GM19395 (cell line): Measurements from ENCODE around the gene ARFGEF3.

Experiments used
- ATAC-seq: cut with Tn5 transposase; IDR thresholded peaks from one replicate; pipeline ENCODE4 v1.9.1; 2021; ENCODE audit warnings: mild to moderate bottlenecking, moderate library complexity; ENCODE audit not compliant: unreplicated experiment

ARFGEF3 gene

GRCh38 chr6:138307352-138307751 lies 145.6 kb downstream of the ARFGEF3 start:
- ATAC-seq, result no peak

DNA sequence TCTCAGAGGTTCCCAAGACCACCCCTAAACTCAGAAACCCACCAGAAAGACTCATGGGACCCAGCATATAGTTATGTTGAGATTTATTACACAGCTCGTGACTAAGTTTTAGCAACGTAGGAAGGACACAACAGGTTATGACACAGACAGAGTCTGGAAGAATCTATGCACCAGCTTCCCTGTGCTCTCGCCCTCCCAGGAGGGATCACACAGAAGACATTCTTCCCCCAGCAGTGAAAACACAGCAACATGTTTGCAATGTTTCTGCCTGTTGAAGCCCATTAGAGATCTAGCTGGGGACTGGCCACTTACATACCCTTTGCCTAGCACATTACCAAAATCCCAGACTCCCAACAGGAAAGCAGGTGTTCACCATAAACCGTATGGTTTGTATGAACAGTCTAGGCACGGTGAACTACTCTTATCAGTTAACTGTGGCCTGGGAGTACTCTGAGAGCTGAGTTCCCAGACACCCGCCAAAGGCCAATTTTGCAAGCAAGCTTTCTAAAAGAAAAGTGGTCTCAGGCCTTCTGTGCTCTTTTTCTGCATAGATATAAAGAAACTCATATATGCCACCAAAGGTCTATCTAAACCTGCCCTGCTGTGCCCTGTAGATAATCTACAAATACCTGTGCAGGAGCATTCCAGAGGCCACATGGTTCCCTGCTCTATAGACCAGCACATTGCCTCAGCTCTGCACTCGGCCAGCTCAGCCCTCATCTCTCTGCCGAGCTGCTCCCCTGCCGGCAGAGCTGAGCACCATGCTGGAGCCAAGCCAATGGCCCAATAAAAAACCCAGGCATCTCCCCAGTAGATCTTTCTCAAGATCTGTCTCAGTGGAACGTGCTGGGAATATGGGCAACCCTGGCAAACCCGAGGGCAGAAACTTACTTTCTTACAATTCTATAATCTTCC lies 146.3 kb downstream of the ARFGEF3 start:
- no peak for ATAC-seq

- ATAC-seq, result no peak
Observed at GRCh38 chr6:138308731-138309110, 147.0 kb downstream of the ARFGEF3 start.

- ATAC-seq, result no peak
Observed at GRCh38 chr6:138309695-138310094, 148.0 kb downstream of the ARFGEF3 start.

DNA sequence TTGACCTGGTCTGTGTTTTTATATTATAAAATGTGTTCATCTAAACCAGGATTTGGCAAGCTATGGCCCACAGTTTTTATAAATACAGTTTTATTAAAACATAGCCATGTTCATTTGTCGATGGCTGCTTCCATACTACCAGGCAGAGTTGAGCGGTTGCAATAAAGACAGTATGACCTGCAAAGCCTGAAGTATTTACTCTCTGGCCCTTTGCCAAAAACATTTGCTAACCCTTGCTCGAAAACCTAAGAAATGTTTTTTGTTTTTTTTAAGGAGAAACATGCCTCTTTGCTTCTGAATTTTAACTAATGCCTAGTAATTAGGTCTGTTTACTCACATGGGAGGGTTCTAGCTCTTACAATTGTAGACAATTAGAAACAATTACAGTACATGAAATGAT lies 148.6 kb downstream of the ARFGEF3 start:
- no peak for ATAC-seq

GRCh38 chr6:138310821-138311220 lies 149.1 kb downstream of the ARFGEF3 start:
- ATAC-seq, result no peak

DNA sequence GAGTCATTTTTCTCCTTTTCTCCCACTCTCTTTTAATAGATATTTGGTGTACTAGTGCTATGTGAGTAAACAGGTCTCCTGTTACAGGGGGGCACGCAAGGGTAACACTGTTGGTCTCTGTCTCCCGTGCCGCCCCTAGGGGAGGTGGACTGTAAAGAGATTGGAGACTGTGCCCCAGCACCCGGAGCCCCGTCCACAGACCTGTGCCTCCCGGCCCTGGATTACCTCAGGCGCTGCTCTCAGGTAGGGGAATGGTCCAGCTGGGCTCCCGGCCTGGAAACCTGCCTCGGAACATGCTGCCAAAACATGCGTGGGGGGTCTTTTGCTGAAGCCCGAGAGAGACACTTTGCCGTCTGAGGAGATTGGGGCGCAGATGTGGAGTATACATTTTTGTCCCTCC lies 149.5 kb downstream of the ARFGEF3 start:
- no peak for ATAC-seq

DNA sequence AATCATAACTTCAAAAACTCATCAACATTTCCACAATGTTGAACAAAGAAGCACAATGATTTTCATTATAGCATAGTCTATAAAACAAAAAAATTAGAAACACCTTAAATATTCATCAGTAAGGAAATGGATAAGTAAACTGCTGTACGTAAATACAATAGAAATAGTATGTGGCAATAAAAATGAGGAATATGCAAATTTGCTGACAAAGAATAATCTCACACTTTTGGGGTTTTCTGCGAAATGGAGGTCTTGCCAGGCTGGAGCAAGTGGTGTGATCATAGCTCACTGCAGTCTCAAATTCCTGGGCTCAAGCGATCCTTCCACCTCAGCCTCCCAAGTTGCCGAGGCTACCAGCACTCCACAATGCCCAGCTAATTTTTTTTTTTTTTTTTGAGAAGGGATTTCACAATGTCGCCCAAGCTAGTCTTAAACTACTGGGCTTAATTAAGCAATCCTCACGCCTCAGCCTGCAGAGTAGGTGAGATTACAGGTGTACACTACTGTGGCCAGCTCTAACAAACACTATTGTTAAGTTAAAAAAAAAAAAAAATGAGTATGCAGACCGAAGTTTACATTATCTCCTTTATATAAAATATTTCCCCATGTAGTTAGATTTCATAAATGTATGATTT lies 157.1 kb downstream of the ARFGEF3 start:
- ATAC-seq, result no peak

GRCh38 chr6:138321934-138322333 lies 160.2 kb downstream of the ARFGEF3 start:
- no peak for ATAC-seq

GRCh38 chr6:138323821-138324220 lies 162.1 kb downstream of the ARFGEF3 start:
- ATAC-seq, result no peak

- no peak for ATAC-seq
Observed at GRCh38 chr6:138328210-138328609, 166.5 kb downstream of the ARFGEF3 start.

GRCh38 chr6:138330763-138331162 lies 169.0 kb downstream of the ARFGEF3 start:
- no peak for ATAC-seq

GRCh38 chr6:138331444-138331843 lies 169.7 kb downstream of the ARFGEF3 start:
- no peak for ATAC-seq

DNA sequence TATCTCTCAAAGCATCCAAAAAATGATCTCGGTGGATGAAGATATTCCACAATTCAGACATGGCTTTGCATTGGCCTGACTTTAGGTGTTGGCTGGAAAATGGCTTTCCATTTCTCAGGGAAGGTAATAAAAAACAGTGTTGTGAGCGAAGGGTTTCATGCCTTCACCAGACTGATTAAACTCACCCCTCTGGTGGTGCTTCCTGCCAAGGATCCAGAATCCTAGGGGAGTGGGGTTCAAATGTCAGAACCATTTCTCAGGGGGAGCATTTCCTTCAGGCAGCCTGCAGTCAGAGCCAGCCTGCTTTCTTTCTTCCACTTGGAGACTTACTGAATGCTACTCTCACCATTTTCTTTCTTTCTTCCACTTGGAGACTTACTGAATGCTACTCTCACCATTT lies 170.2 kb downstream of the ARFGEF3 start:
- no peak for ATAC-seq

GRCh38 chr6:138334000-138334399 lies 172.3 kb downstream of the ARFGEF3 start:
- no peak for ATAC-seq

DNA sequence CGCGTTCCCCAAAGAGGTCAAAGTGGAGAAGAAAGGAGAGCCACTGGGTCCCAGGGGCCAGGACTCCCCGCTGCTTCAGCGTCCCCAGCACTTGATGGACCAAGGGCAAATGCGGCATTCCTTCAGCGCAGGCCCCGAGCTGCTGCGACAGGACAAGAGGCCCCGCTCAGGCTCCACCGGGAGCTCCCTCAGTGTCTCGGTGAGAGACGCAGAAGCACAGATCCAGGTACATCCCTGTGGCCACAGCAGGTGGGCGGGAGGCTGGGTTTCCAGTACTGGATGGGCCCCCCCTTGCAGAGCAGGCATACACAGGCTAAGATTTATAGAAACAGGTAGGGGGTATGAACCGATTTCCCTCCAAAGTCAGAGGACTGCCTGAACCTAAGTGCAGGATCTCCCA lies 173.2 kb downstream of the ARFGEF3 start:
- ATAC-seq, result no peak

DNA sequence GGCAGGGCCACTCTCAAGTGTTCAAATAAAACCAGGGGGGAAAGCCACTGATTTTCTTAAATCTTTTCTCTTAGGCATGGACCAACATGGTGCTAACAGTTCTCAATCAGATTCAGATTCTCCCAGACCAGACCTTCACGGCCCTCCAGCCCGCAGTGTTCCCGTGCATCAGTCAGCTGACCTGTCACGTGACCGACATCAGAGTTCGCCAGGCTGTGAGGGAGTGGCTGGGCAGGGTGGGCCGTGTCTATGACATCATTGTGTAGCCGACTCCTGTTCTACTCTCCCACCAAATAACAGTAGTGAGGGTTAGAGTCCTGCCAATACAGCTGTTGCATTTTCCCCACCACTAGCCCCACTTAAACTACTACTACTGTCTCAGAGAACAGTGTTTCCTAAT lies 174.5 kb downstream of the ARFGEF3 start:
- ATAC-seq, result no peak

DNA sequence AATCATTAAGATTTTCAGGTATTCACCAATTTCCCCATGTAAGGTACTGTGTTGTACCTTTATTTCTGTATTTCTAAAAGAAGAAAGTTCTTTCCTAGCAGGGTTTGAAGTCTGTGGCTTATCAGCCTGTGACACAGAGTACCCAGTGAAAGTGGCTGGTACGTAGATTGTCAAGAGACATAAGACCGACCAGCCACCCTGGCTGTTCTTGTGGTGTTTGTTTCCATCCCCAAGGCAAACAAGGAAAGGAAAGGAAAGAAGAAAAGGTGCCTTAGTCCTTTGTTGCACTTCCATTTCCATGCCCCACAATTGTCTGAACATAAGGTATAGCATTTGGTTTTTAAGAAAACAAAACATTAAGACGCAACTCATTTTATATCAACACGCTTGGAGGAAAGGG lies 175.3 kb downstream of the ARFGEF3 start:
- no peak for ATAC-seq

DNA sequence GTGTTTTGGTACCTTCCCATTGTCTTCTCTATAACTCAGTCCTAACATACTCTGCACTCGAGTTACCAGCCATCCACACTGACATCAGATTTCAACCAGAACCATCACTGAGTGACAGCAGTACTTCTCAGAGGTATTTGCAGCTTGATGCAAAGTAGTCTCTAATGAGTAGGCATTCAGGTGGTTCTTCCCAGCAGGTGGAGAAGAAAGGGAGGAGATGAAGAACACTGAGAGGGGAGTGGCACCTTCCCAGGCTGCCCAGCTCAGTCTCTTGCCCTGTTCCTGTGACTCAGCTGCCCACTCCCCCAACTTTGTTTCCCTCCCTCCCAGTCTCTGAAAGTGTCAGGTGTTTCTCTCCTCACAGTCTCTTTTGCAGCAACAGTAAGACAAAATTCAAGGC lies 177.3 kb downstream of the ARFGEF3 start:
- no peak for ATAC-seq

GRCh38 chr6:138341176-138341575 lies 179.4 kb downstream of the ARFGEF3 start:
- no peak for ATAC-seq

GRCh38 chr6:138343112-138343511 lies 181.4 kb downstream of the ARFGEF3 start:
- no peak for ATAC-seq

DNA sequence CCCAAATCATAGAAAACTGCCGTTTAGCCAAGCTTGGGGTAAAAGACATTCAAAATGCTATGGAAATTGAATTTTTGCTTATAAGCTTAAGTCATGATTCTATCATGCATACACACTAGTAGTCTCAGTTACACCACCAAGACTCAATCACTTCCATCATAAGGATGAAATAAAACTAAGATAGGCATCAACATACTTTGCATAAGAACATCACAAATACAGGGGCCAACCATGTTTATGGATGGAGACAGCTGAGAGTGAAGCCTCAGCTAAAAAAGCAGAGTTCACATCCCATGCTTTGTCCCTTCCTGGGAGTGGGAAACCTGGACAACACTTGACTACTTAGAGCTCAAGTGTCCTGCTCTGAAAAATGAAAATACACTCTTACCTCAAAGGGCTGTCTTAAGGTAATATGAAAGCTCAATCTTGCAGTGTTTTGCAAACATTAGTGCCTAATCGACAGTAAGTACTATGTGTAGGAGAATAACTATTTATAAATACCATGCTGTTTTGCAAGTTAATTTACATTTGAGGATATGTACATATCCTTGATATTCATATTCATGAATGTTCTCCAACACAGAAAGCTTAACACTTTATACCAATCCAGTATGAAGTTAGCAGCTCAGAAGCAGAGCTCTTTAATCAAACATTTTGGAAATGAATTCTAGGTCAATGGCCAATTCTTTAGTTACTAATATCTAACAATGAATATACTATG lies 184.0 kb downstream of the ARFGEF3 start:
- ATAC-seq, result no peak
